Body of pancreas (tissue), 4 donors: ENCODE measurements around the gene PLVAP. TPM values are rescaled to one million over a fixed set of nuclear protein-coding genes. Genes with fewer than 3 reads are reported as not detected.

ENCODE experiments used
- ATAC-seq: fragments of 150-250 bp; one replicate; pipeline ENCODE4 v1.9.1; 2016
- DNase-seq, 4 donors: peaks; one replicate each; pipeline ENCODE4 v3.0.0-alpha.2; 2019
- H3K27ac ChIP-seq, 4 donors: fragments of 200-600 bp; sonication (generic); 1 replicate in 3 of 4; 2 replicates in 1 of 4; pipeline versions ENCODE4 v1.5.1 to v1.6.1; 2016 to 2019; ENCODE audit warnings: mild to moderate bottlenecking in 1 of 4, mixed read lengths in 1 of 4, moderate library complexity in 1 of 4
- H3K27me3 ChIP-seq, 2 donors: fragments of 200-600 bp; sonication (generic); one replicate each; pipeline ENCODE4 v1.6.0; 2016; ENCODE audit warnings: mild to moderate bottlenecking in 1 of 2
- H3K36me3 ChIP-seq, 2 donors: fragments of 200-600 bp; sonication (generic); replicated peaks in 1 of 2; 2 replicates each; pipeline ENCODE4 v1.5.1; 2016; ENCODE audit warnings: low read depth in 2 of 2; ENCODE audit not compliant: insufficient read depth in 1 of 2
- H3K4me1 ChIP-seq: fragments of 200-600 bp; sonication (generic); one replicate; pipeline ENCODE4 v1.6.0; 2016
- H3K4me3 ChIP-seq, 2 donors: fragments of 200-600 bp; sonication (generic); 1 replicate in 1 of 2; 2 replicates in 1 of 2; pipeline ENCODE4 v1.5.1; 2016 to 2019
- H3K9me3 ChIP-seq, 3 donors: fragments of 200-600 bp; sonication (generic); 1 replicate in 2 of 3; 2 replicates in 1 of 3; pipeline ENCODE4 v1.5.1; 2016
- POLR2A ChIP-seq, 3 donors: fragments of 450-650 bp; IDR thresholded peaks; one replicate each; pipeline ENCODE4 v1.6.1; 2016; ENCODE audit warnings: antibody characterized with exemption in 3 of 3, mild to moderate bottlenecking in 2 of 3
- WGBS, 2 donors: methylation state at CpG; one replicate each; pipeline ENCODE4 v1.1.5; 2017; 5-methylcytosine and 5-hydroxymethylcytosine counted together
- intact Hi-C: fragments of 100-400 bp; cut with DNase I; formaldehyde crosslinking; loops from one replicate; pipeline ENCODE4 v1.15.1; 2023
- total RNA-seq, 2 donors: library from RNA; depleted of rRNA; stranded (reverse); fragments of >200 nt; gene quantifications; one replicate each; pipeline ENCODE4 v1.1.0, GENCODE V29; 2016
- TF ChIP-seq, protein P1 (sequence below), 7 experiments: fragments of 450-650 bp in 4 of 7; fragments of 200-600 bp in 3 of 7; sonication (generic) in 3 of 7; IDR thresholded peaks; one replicate each; pipeline ENCODE4 v1.5.1; 2016 to 2019; ENCODE audit warnings: antibody characterized with exemption in 7 of 7

The PLVAP gene
- total RNA-seq, 2 donors from 2014 or later: 37.9 to 49.8 TPM

DNA sequence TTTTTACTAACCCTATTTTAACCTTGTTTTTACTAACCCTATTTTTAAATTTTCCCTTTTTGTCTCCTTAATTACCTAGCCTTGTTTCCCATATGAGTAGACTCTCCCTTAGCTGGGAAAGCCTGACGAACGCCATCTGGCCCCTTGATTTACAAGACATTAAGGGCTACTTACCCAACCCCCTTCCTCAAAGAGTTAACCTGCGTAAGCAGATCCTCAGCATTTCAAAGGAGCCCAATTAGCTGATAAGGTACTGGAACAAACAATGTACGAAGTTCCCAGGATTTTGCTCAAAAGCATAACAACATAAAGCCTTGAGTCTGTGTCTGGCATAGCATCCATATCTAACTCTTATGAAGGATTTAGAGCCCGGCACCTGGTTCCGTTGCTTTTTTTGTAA is 38.0 kb upstream of the PLVAP start:
- H3K9me3 ChIP-seq: no peaks in the 10 kb centered on the region
- intact Hi-C loops: no loop called here
- no peaks in the 10 kb centered on the region for H3K27me3 ChIP-seq
- no peak for ATAC-seq
- no peak overlapping the region for H3K4me3 ChIP-seq
- H3K27ac ChIP-seq: no peak overlapping the region
- WGBS, 2 donors: 33 to 45% methylated on average over 6 of the region's 6 CpGs
- TF ChIP-seq, protein P1, sequence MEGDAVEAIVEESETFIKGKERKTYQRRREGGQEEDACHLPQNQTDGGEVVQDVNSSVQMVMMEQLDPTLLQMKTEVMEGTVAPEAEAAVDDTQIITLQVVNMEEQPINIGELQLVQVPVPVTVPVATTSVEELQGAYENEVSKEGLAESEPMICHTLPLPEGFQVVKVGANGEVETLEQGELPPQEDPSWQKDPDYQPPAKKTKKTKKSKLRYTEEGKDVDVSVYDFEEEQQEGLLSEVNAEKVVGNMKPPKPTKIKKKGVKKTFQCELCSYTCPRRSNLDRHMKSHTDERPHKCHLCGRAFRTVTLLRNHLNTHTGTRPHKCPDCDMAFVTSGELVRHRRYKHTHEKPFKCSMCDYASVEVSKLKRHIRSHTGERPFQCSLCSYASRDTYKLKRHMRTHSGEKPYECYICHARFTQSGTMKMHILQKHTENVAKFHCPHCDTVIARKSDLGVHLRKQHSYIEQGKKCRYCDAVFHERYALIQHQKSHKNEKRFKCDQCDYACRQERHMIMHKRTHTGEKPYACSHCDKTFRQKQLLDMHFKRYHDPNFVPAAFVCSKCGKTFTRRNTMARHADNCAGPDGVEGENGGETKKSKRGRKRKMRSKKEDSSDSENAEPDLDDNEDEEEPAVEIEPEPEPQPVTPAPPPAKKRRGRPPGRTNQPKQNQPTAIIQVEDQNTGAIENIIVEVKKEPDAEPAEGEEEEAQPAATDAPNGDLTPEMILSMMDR (IDR thresholded peaks at IDR 0.05): no peak
- TF ChIP-seq POLR2A (IDR thresholded peaks at IDR 0.05): no peak
- H3K4me1 ChIP-seq: peaks cover 6% of the 10 kb centered on the region
- no peaks in the 10 kb centered on the region for H3K36me3 ChIP-seq
- no peak for DNase-seq

DNA sequence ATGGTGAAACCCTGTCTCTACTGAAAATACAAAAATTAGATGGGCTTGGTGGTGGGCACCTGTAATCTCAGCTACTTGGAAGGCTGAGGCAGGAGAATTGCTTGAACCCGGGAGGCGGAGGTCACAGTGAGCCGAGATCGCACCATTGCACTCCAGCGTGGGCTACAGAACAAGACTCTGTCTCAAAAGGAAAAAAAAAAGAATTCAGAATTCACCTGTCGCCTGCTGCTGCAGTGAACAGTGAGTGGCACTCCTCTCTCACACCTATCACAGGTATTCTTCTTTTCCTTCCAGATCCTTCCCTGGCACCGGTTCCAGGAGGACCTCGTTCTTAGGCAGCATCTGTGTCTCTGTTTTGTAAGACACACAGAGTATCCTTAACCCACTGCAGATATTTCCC is 37.0 kb upstream of the PLVAP start:
- no peaks in the 10 kb centered on the region for H3K27me3 ChIP-seq
- peaks cover under 1% of the 10 kb centered on the region for H3K4me1 ChIP-seq
- TF ChIP-seq, protein P1 (IDR thresholded peaks at IDR 0.05): no peak
- TF ChIP-seq POLR2A (IDR thresholded peaks at IDR 0.05): no peak
- no peak overlapping the region for H3K4me3 ChIP-seq
- 70 to 79% methylated on average over 8 of the region's 8 CpGs for WGBS, 2 donors
- no peak overlapping the region for H3K27ac ChIP-seq
- no peak for DNase-seq
- no peak for ATAC-seq
- no peaks in the 10 kb centered on the region for H3K36me3 ChIP-seq
- intact Hi-C loops: no loop called here
- H3K9me3 ChIP-seq: no peaks in the 10 kb centered on the region

DNA sequence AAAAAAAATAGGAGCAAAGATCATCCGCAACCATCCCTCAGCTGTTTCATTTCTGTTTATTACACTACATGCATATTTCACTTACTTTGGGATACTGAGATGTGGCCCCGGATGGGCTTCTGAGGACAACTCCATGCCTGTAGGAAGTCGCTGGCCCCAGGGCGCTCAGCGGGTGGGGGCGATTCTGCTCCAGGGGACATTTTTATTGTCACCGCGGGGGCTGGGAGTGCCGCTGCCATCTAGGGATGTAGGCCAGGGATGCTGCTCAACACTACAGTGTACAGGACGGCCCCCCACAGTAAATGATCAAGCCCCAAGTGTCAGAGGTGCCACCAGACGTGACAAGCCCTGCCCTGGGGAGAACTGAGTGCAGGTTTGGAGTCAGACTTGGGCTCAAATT is 34.7 kb upstream of the PLVAP start:
- no peak for TF ChIP-seq POLR2A (IDR thresholded peaks at IDR 0.05)
- TF ChIP-seq, protein P1 (IDR thresholded peaks at IDR 0.05): no peak
- no peaks in the 10 kb centered on the region for H3K9me3 ChIP-seq
- ATAC-seq (no peak), DNase-seq (no peak)
- 51 to 58% methylated on average over 3 to 11 of the region's 11 CpGs for WGBS, 2 donors
- H3K27ac ChIP-seq: no peak overlapping the region
- no peaks in the 10 kb centered on the region for H3K4me1 ChIP-seq
- H3K27me3 ChIP-seq: no peaks in the 10 kb centered on the region
- no peak overlapping the region for H3K4me3 ChIP-seq
- intact Hi-C loops: no loop called here
- no peaks in the 10 kb centered on the region for H3K36me3 ChIP-seq

DNA sequence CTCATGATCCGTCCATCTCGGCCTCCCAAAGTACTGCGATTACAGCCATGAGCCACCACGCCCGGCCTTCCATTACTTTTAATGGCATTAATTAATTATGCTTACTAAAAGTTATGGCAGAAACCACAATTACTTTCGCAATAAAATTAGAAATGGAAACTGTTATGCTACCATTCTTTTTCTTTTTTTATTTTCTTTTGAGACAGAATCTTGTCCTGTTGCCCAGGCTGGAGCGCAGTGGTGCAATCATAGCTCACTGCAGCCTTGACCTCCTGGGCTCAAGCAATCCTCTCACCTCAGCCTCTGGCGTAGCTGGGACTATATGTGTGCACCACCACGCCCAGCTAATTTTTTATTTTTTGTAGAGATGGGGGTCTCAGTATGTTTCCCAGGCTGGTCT is 32.8 kb upstream of the PLVAP start:
- intact Hi-C loops: no loop called here
- no peak for ATAC-seq
- no peaks in the 10 kb centered on the region for H3K36me3 ChIP-seq
- H3K27me3 ChIP-seq: no peaks in the 10 kb centered on the region
- H3K4me3 ChIP-seq: no peak overlapping the region
- 85 to 89% methylated on average over 9 of the region's 9 CpGs for WGBS, 2 donors
- no peaks in the 10 kb centered on the region for H3K4me1 ChIP-seq
- DNase-seq: no peak
- H3K27ac ChIP-seq: no peak overlapping the region
- no peaks in the 10 kb centered on the region for H3K9me3 ChIP-seq
- no peak for TF ChIP-seq POLR2A (IDR thresholded peaks at IDR 0.05)
- TF ChIP-seq, protein P1 (IDR thresholded peaks at IDR 0.05): no peak

DNA sequence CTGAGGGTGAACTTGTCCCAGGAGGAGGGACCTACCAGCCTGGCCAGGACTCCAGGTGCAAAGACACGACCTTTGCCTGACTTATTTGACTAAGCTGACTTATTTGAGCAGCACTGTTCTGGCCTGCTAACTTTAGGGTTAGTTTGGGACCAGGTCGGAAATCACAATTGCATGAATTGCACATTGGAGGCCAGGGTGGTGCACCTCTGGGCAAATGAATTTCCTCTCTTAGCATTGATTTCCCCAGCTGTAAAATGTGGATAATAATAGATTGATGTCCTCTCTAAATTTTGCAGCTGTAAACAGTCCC is 29.7 kb upstream of the PLVAP start:
- no peak for ATAC-seq
- Histone ChIP-seq H3K4me1 (no peaks in the 10 kb centered on the region), H3K36me3 (no peaks in the 10 kb centered on the region), H3K27ac (peak overlapping the region in 2 of 4 donors; percentile 60 to 73), H3K4me3 (no peak overlapping the region), H3K27me3 (no peaks in the 10 kb centered on the region), H3K9me3 (no peaks in the 10 kb centered on the region)
- no peak for DNase-seq
- 31 to 50% methylated on average over 2 of the region's 2 CpGs for WGBS, 2 donors
- intact Hi-C loops: no loop called here
- TF ChIP-seq POLR2A (IDR thresholded peaks at IDR 0.05): no peak
- TF ChIP-seq, protein P1 (IDR thresholded peaks at IDR 0.05): no peak
